ENCODE data around the gene TOR2A.
"Not testable (repeated sequence)": the region's sequence is repeated elsewhere in the genome, so short reads cannot be mapped to it uniquely, and the experiment has no call there.

TOR2A gene

DNA sequence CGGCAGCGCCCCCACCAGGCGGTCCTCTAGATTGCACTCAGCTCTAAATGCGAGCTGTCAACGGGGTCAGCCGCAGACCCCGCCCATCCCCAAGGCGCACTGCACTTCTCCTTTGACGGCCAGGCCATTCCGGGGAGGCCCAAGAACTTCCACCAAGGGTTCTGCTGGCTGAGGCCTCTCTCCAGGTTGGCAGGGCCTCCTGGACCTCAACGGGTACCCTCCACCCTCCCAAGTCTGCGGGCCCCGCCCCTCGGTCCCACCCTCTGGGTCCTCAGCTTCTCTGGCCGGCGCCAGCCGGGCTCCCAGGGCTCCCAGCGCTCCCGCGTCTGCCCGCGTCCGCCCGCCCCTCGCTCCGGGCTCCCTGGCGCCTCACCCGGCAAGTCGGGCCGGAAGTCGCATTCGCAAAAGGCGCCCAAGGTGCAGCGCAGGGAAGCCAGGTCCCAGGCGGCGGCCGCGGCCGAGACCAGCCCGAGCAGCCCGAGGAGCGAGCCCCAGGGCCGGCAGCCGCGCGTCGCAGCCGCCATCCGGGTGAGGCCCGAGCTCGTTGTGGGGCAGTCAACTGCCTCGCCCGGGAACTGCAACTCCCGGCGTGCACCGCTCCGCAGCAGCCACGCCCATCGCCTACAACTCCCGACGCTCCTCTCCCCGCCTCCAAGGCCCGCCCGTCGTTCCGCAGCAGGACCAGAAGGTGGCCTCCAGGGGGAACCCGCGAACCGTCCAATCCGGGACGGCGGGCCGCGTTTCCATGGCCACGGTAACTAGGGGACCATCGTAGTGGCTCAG is at the start of gene TOR2A:
TSS of gene TOR2A (minus strand) at position 548 of the 783 bp plus-strand sequence. CDS start at position 524, 24 bp downstream.
- peak; percentile 98 for DNase-seq (ENCODE audit: low read depth)
- peak; percentile 92 for TF ChIP-seq CTCF (IDR thresholded peaks at IDR 0.05; ENCODE audit: insufficient read depth, low read depth, low read length, missing control alignments)
- peak within 1 kb of the TSS; percentile 69 for H3K4me3 ChIP-seq (ENCODE audit: low read depth, low read length)

DNA sequence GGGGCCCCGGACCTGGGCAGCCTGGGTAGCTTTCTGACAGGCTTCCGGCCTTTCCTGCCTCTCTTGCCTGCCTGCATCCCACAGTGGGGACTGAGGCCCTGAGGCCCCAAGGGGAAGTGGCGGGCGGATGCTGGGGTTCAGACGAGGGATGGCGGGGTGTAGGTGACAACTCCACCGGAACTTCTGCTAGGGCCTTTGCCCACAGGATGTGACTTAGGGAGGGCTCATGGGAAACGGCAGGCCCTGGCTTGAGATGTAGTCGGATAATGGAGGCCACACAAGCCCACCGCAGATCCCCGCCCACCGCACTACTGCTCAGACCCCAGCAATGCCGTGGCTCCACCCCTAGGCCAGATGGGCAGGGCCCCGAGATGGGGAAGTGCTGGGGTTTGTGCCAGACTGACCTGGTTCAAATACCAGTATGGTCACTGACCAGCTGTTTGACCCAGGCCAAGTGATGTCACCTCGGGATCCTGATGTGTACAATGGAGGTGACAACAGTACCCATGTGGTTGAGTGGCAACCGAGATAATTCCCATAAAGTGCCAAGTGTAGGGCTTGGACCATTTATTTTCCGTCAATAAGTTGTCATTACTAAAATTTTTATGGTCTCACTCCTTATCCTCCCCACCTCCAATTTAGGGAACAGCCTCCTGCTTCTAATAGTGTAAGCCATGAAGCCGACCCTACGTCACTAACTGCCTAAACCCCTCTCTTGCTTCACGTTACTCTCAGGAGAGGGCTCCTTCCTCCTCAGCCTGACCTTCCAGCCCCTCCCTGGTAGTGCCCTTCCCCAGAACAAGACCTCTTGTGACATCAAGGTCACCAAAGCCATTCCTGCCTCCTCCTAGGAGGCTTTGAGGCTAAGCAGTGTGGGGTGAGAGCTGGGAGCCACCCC is 48.3 kb upstream of the TOR2A start:
- no peak for TF ChIP-seq CTCF (IDR thresholded peaks at IDR 0.05; ENCODE audit: insufficient read depth, low read depth, low read length, missing control alignments)
- DNase-seq (ENCODE audit: low read depth) = peak; percentile 84
- no peak overlapping the region; the same call in 1 of the 2 replicates for H3K4me3 ChIP-seq (ENCODE audit: low read depth, low read length)

DNA sequence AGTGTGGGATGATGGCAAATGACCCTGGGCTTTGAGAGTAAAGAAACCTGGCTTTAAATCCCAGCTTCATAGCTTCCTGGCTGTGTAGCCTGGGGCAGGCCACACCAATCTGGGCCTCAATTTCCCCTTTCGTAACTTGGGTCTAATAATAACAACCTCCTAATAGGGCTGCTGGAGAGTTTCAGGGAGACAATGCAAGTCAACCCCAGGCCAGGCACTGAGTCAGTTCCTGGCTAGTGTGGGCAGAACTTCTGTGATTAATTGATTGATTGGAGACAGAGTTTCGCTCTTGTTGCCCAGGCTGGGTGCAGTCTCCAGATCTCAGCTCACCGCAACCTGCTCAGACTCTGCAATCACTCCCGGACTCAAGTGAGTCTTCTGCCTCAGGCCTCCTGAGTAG is 46.7 kb upstream of the TOR2A start:
- H3K4me3 ChIP-seq (ENCODE audit: low read depth, low read length) = no peak overlapping the region
- TF ChIP-seq CTCF (IDR thresholded peaks at IDR 0.05; ENCODE audit: insufficient read depth, low read depth, low read length, missing control alignments) = no peak
- no peak for DNase-seq (ENCODE audit: low read depth)

GRCh38 chr9:127780909-127781308 is 45.8 kb upstream of the TOR2A start:
- not testable (repeated sequence) for DNase-seq (ENCODE audit: low read depth); H3K4me3 ChIP-seq (ENCODE audit: low read depth, low read length)

- no peak for DNase-seq (ENCODE audit: low read depth)
- TF ChIP-seq CTCF (IDR thresholded peaks at IDR 0.05; ENCODE audit: insufficient read depth, low read depth, low read length, missing control alignments) = no peak
- H3K4me3 ChIP-seq (ENCODE audit: low read depth, low read length) = no peak overlapping the region
Observed at GRCh38 chr9:127780126-127780885, 45.2 kb upstream of the TOR2A start.

DNA sequence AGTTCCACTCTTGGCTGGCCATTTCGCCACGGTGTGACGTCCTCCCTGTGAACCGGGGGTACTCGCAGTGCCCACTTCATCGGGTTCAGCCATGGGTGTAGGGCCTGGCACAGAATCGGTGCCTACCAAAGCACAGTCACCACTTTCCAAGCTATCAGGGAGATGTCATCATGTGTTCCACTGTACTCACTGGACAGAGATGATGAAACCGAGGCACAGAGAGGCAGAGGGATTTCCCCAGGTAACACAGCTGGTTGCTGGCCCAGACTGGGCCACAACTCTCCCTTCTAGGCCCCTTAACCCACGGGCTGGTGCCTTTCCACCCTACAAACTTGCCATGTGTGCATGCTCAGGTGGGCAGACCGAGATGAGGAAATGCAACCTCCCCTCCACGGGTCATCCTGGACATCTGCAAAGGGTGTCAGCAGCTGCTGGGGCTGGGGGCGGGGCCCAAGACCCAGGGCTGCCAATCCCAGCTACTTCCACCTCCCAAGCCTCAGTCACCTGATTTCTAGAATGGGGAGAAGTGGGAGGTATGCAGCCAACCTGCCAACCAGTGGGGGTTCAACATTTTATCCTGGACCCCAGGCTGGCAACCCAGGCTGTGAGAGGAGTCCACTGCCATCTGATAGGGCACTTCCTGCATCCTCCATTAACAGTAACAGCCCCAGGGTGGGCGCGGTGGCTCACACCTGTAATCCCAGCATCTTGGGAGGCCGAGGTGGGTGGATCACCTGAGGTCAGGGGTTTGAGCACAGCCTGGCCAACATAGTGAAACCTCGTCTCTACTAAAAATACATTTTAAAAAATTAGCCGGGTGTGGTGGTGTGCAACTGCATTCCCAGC is 44.3 kb upstream of the TOR2A start:
- peak overlapping the region; percentile 56 for H3K4me3 ChIP-seq (ENCODE audit: low read depth, low read length)
- TF ChIP-seq CTCF (IDR thresholded peaks at IDR 0.05; ENCODE audit: insufficient read depth, low read depth, low read length, missing control alignments) = no peak
- DNase-seq (ENCODE audit: low read depth) = peak; percentile 88
